K562 (cell line): ENCODE data around the gene CALCOCO2.

Experiments
- CEBPB ChIP-seq: fragments of 450-650 bp; IDR thresholded peaks from 2 replicates; pipeline ENCODE4 v1.6.1; 2016; ENCODE audit warnings: missing genetic modification characterization, missing compliant biosample characterization
- CTCF ChIP-seq, 3 experiments: IDR thresholded peaks in 2 of 3; conservative IDR thresholded peaks in 1 of 3; 2 replicates each; pipeline ENCODE4 v1.5.1; 2011 to 2012; ENCODE audit warnings: low read length in 3 of 3, mild to moderate bottlenecking in 3 of 3, control low read depth in 2 of 3, improper control_type of control experiment in 1 of 3, inconsistent platforms in 1 of 3, low read depth in 1 of 3, mixed read lengths in 1 of 3, moderate library complexity in 1 of 3; ENCODE audit not compliant: insufficient read depth in 2 of 3
- FOXK2 ChIP-seq, 2 experiments: fragments of 450-650 bp; IDR thresholded peaks in 1 of 2; conservative IDR thresholded peaks in 1 of 2; 2 replicates each; pipeline ENCODE4 v1.6.1; 2016; ENCODE audit warnings: low read depth in 2 of 2, mild to moderate bottlenecking in 1 of 2
- HDAC2 ChIP-seq: fragments of 450-650 bp; IDR thresholded peaks from 2 replicates; pipeline ENCODE4 v1.6.1; 2016; ENCODE audit warnings: mild to moderate bottlenecking
- PCBP1 ChIP-seq: fragments of 200-400 bp; formaldehyde crosslinking; IDR thresholded peaks from 2 replicates; pipeline ENCODE4 v1.6.1; 2018; ENCODE audit warnings: mild to moderate bottlenecking, low read depth, low read length; ENCODE audit not compliant: poor library complexity, severe bottlenecking
- PCBP2 ChIP-seq: fragments of 200-400 bp; formaldehyde crosslinking; IDR thresholded peaks from 2 replicates; pipeline ENCODE4 v1.6.1; 2018; ENCODE audit warnings: low read length, low read depth, mild to moderate bottlenecking, moderate library complexity; ENCODE audit not compliant: poor library complexity, severe bottlenecking
- POLR2A ChIP-seq: fragments of 450-650 bp; conservative IDR thresholded peaks from 2 replicates; pipeline ENCODE4 v1.6.1; 2016
- POLR2AphosphoS5 ChIP-seq: IDR thresholded peaks from 2 replicates; pipeline ENCODE4 v1.6.1; 2011; ENCODE audit warnings: mild to moderate bottlenecking, low read depth, low read length, moderate library complexity; ENCODE audit not compliant: control insufficient read depth, insufficient read depth
- SIX5 ChIP-seq, 2 experiments: IDR thresholded peaks; 2 replicates each; pipeline ENCODE4 v1.6.1; 2011; ENCODE audit warnings: low read length in 2 of 2, borderline replicate concordance in 1 of 2, low read depth in 1 of 2, mild to moderate bottlenecking in 1 of 2, moderate library complexity in 1 of 2; ENCODE audit not compliant: insufficient read depth in 1 of 2
- SMAD3 ChIP-seq: fragments of 450-650 bp; formaldehyde crosslinking; conservative IDR thresholded peaks from 2 replicates; pipeline ENCODE4 v1.4.0; 2020; ENCODE audit warnings: mild to moderate bottlenecking
- ZBTB49 ChIP-seq: sonication (generic); formaldehyde crosslinking; IDR thresholded peaks from 2 replicates; pipeline ENCODE4 v1.8.0; 2022; ENCODE audit warnings: missing genetic modification reagents, mild to moderate bottlenecking, borderline replicate concordance
- TF ChIP-seq, protein P1 (sequence below), 2 experiments: IDR thresholded peaks; 2 replicates each; pipeline ENCODE4 v1.6.1; 2012; ENCODE audit warnings: improper control_type of control experiment in 2 of 2, low read depth in 2 of 2, low read length in 2 of 2, borderline replicate concordance in 1 of 2
- TF ChIP-seq, protein P2 (sequence below), 2 experiments: fragments of 450-650 bp; IDR thresholded peaks; 2 replicates each; pipeline ENCODE4 v1.6.1; 2016; ENCODE audit warnings: mild to moderate bottlenecking in 2 of 2, borderline replicate concordance in 1 of 2, low read depth in 1 of 2, moderate library complexity in 1 of 2

- TF ChIP-seq SMAD3 (CRISPR knock-in tag) (no peak), PCBP2 (no peak), PCBP1 (no peak), CTCF (IDR thresholded peaks at IDR 0.05 in 2 of 3, conservative IDR thresholded peaks at IDR 0.05 in 1 of 3; ENCODE audit: insufficient read depth in 2 of 3, low read depth in 1 of 3, low read length in 3 of 3) (no peak), HDAC2 (no peak), ZBTB49 (no peak), POLR2A (no peak), CEBPB (no peak), POLR2AphosphoS5 (no peak), FOXK2 (conservative IDR thresholded peaks at IDR 0.05 in 1 of 2, IDR thresholded peaks at IDR 0.05 in 1 of 2; ENCODE audit: low read depth in 2 of 2) (no peak), SIX5 (IDR thresholded peaks at IDR 0.05; ENCODE audit: borderline replicate concordance in 1 of 2, insufficient read depth in 1 of 2, low read depth in 1 of 2, low read length in 2 of 2) (no peak)
- TF ChIP-seq, protein P1, sequence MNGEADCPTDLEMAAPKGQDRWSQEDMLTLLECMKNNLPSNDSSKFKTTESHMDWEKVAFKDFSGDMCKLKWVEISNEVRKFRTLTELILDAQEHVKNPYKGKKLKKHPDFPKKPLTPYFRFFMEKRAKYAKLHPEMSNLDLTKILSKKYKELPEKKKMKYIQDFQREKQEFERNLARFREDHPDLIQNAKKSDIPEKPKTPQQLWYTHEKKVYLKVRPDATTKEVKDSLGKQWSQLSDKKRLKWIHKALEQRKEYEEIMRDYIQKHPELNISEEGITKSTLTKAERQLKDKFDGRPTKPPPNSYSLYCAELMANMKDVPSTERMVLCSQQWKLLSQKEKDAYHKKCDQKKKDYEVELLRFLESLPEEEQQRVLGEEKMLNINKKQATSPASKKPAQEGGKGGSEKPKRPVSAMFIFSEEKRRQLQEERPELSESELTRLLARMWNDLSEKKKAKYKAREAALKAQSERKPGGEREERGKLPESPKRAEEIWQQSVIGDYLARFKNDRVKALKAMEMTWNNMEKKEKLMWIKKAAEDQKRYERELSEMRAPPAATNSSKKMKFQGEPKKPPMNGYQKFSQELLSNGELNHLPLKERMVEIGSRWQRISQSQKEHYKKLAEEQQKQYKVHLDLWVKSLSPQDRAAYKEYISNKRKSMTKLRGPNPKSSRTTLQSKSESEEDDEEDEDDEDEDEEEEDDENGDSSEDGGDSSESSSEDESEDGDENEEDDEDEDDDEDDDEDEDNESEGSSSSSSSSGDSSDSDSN (IDR thresholded peaks at IDR 0.05; ENCODE audit: borderline replicate concordance in 1 of 2, low read depth in 2 of 2, low read length in 2 of 2) = no peak
- TF ChIP-seq, protein P2, sequence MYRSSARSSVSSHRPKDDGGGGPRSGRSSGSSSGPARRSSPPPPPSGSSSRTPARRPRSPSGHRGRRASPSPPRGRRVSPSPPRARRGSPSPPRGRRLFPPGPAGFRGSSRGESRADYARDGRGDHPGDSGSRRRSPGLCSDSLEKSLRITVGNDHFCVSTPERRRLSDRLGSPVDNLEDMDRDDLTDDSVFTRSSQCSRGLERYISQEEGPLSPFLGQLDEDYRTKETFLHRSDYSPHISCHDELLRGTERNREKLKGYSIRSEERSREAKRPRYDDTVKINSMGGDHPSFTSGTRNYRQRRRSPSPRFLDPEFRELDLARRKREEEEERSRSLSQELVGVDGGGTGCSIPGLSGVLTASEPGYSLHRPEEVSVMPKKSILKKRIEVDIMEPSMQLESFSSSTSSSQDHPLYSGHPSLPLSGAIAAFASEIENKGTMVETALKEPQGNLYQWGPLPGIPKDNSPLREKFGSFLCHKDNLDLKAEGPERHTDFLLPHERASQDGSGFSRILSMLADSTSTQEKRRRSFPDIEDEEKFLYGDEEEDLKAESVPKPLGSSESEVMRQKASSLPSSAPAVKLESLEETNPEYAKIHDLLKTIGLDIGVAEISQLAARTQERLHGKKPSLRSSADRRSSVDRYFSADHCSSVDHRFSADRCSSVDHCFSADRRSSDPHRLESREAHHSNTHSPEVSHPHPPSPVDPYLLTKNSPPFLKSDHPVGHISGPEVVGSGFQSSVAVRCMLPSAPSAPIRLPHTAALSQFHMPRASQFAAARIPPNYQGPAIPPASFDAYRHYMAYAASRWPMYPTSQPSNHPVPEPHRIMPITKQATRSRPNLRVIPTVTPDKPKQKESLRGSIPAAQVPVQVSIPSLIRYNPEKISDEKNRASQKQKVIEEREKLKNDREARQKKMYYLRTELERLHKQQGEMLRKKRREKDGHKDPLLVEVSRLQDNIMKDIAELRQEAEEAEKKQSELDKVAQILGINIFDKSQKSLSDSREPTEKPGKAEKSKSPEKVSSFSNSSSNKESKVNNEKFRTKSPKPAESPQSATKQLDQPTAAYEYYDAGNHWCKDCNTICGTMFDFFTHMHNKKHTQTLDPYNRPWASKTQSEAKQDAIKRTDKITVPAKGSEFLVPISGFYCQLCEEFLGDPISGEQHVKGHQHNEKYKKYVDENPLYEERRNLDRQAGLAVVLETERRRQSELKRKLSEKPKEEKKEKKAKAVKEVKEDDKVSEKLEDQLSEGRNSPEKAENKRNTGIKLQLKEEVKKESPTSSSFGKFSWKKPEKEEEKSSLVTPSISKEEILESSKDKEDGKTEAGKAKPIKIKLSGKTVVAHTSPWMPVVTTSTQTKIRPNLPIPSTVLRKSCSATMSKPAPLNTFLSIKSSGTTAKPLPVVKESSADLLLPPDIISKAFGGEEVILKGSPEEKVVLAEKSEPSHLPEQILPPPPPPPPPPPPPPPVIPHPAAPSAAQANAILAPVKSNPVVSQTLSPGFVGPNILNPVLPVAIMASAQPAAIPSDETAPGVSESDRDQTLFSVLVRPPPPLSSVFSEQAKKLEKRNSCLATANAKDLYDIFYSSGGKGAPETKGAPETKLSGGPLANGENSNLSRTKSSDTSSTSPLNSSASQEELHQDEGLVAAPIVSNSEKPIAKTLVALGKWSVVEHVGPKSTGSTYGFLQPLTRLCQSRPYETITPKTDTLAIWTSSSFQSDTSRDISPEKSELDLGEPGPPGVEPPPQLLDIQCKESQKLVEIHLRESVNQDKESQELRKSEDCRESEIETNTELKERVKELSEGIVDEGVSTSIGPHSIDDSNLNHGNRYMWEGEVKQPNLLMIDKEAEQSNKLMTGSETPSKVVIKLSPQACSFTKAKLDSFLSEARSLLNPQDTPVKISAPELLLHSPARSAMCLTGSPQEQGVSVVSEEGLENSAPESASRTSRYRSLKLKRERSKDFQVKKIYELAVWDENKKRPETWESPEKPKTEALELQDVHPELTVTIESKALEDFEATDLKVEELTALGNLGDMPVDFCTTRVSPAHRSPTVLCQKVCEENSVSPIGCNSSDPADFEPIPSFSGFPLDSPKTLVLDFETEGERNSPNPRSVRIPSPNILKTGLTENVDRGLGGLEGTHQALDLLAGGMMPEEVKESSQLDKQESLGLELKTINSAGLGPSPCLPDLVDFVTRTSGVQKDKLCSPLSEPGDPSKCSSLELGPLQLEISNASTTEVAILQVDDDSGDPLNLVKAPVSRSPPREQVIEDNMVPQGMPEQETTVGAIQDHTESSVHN (IDR thresholded peaks at IDR 0.05; ENCODE audit: borderline replicate concordance in 1 of 2, low read depth in 1 of 2) = no peak
Observed at GRCh38 chr17:48869821-48870318, 39.0 kb downstream of the CALCOCO2 start.
